Stimulated activated CD8-positive, alpha-beta memory T cell treated with anti-CD3 and anti-CD28 coated beads, Interleukin-12 subunit alpha, Interleukin-12 subunit beta, amount 100 ng/mL, for 1 hour (primary cell): ENCODE data around the gene RBCK1.

ENCODE experiments used
- DNase-seq: peaks from one replicate; pipeline ENCODE4 v3.0.0-alpha.2; 2020; ENCODE audit warnings: low read depth

The RBCK1 gene

GRCh38 chr20:399182-399707 is 8.9 kb upstream of the RBCK1 start:
- no peak for DNase-seq

- DNase-seq: no peak
Measured at GRCh38 chr20:400128-400453, 8.0 kb upstream of the RBCK1 start.

- DNase-seq: no peak
Measured at GRCh38 chr20:400454-401275, 7.4 kb upstream of the RBCK1 start.

- no peak for DNase-seq
Measured at GRCh38 chr20:401682-402495, 6.2 kb upstream of the RBCK1 start.

- DNase-seq: no peak
Measured at GRCh38 chr20:402496-402885, 5.6 kb upstream of the RBCK1 start.

GRCh38 chr20:402898-403581 is 5.1 kb upstream of the RBCK1 start:
- DNase-seq: no peak

- no peak for DNase-seq
Measured at GRCh38 chr20:403582-403957, 4.5 kb upstream of the RBCK1 start.

- DNase-seq: no peak
Measured at GRCh38 chr20:404088-404487, 4.0 kb upstream of the RBCK1 start.

- DNase-seq: no peak
Measured at GRCh38 chr20:406200-407132, 1.6 kb upstream of the RBCK1 start.

- DNase-seq: peak; percentile 28
Measured at GRCh38 chr20:407133-407952, 756 bp upstream of the RBCK1 start.

GRCh38 chr20:408843-409696 is 971 bp downstream of the RBCK1 start:
- DNase-seq: no peak

GRCh38 chr20:409697-410559 is 1.8 kb downstream of the RBCK1 start:
- no peak for DNase-seq

- DNase-seq: no peak
Measured at GRCh38 chr20:412081-412480, 4.0 kb downstream of the RBCK1 start.

- no peak for DNase-seq
Measured at GRCh38 chr20:414161-414560, 6.1 kb downstream of the RBCK1 start.

- no peak for DNase-seq
Measured at GRCh38 chr20:415820-416322, 7.8 kb downstream of the RBCK1 start.

GRCh38 chr20:416950-417800 is 9.1 kb downstream of the RBCK1 start:
- no peak for DNase-seq

- no peak for DNase-seq
Measured at GRCh38 chr20:417801-418342, 9.8 kb downstream of the RBCK1 start.
